A673 (cell line): ENCODE results near the gene ADPRS. TPM values are rescaled to one million over a fixed set of nuclear protein-coding genes. Genes with fewer than 3 reads are reported as not detected.

Experiments used
- BruUV-seq: library from RNA; stranded (reverse); fragments of 400-500 nt; replicated peaks from 2 replicates; lab custom pipeline; 2021; lab: Mats Ljungman, UMichigan
- CTCF ChIA-PET: fragments of 300-600 bp; sonication (Branson Sonifier 250); formaldehyde crosslinking; loops from one replicate; lab custom pipeline; 2022; ENCODE audit warnings: antibody characterized with exemption; lab: Charles Lee
- POLR2A ChIA-PET: fragments of 300-600 bp; sonication (Branson Sonifier 250); formaldehyde crosslinking; loops from one replicate; lab custom pipeline; 2022; ENCODE audit warnings: antibody characterized with exemption; ENCODE audit not compliant: low non-redundant PET; lab: Charles Lee
- DNase-seq: peaks from one replicate; pipeline ENCODE4 v3.0.0-alpha.2; 2015; ENCODE audit warnings: low spot score
- H3K27ac ChIP-seq: fragments of 200-600 bp; sonication (generic); 2 replicates; pipeline ENCODE4 v1.5.1; 2016; ENCODE audit warnings: mixed run types, low read depth, mild to moderate bottlenecking, mixed read lengths, antibody characterized with exemption, low read length; ENCODE audit not compliant: poor library complexity, severe bottlenecking
- H3K27me3 ChIP-seq: fragments of 200-600 bp; sonication (generic); replicated peaks from 2 replicates; pipeline ENCODE4 v1.6.1; 2017; ENCODE audit warnings: mixed run types, low read depth, mild to moderate bottlenecking, mixed read lengths, antibody characterized with exemption, low read length; ENCODE audit not compliant: insufficient read depth, poor library complexity
- H3K36me3 ChIP-seq: fragments of 200-600 bp; sonication (generic); 2 replicates; pipeline ENCODE4 v1.6.1; 2016; ENCODE audit warnings: mixed run types, mild to moderate bottlenecking, mixed read lengths, antibody characterized with exemption, low read length; ENCODE audit not compliant: insufficient read depth, poor library complexity, severe bottlenecking
- H3K4me1 ChIP-seq: fragments of 200-600 bp; sonication (generic); 2 replicates; pipeline ENCODE4 v1.6.1; 2017; ENCODE audit warnings: mixed run types, mild to moderate bottlenecking, mixed read lengths, antibody characterized with exemption, low read length; ENCODE audit not compliant: insufficient read depth, poor library complexity, severe bottlenecking
- H3K4me3 ChIP-seq: fragments of 200-600 bp; sonication (generic); 2 replicates; pipeline ENCODE4 v1.5.1; 2016; ENCODE audit warnings: low read depth, mixed run types, mild to moderate bottlenecking, mixed read lengths, low read length; ENCODE audit not compliant: poor library complexity, severe bottlenecking
- H3K9me3 ChIP-seq: fragments of 200-600 bp; sonication (generic); 2 replicates; pipeline ENCODE4 v1.6.1; 2016; ENCODE audit warnings: mixed run types, low read depth, mild to moderate bottlenecking, mixed read lengths, antibody characterized with exemption, low read length; ENCODE audit not compliant: poor library complexity, severe bottlenecking
- EZH2 ChIP-seq: fragments of 200-600 bp; sonication (generic); IDR thresholded peaks from 2 replicates; pipeline ENCODE4 v1.6.1; 2017; ENCODE audit warnings: borderline replicate concordance, low read depth, mild to moderate bottlenecking, mixed read lengths, antibody characterized with exemption, low read length; ENCODE audit not compliant: poor library complexity, severe bottlenecking
- intact Hi-C: fragments of 100-400 bp; cut with micrococcal nuclease; formaldehyde crosslinking; loops from one replicate; pipeline ENCODE4 v1.10.0; 2022; ENCODE audit not compliant: unreplicated experiment
- total RNA-seq: library from RNA; stranded (reverse); gene quantifications from 2 replicates; pipeline ENCODE4 v1.2.3, GENCODE V29; 2021
- TF ChIP-seq, protein P1 (sequence below): fragments of 300-800, 200-600 bp; sonication (generic); conservative IDR thresholded peaks from 2 replicates; pipeline ENCODE4 v1.5.1; 2017; ENCODE audit warnings: low read depth, mild to moderate bottlenecking, antibody characterized with exemption, low read length, moderate library complexity, mixed read lengths

The ADPRS gene
- total RNA-seq, 1 experiment from 2014 or later: 34.2 TPM

DNA sequence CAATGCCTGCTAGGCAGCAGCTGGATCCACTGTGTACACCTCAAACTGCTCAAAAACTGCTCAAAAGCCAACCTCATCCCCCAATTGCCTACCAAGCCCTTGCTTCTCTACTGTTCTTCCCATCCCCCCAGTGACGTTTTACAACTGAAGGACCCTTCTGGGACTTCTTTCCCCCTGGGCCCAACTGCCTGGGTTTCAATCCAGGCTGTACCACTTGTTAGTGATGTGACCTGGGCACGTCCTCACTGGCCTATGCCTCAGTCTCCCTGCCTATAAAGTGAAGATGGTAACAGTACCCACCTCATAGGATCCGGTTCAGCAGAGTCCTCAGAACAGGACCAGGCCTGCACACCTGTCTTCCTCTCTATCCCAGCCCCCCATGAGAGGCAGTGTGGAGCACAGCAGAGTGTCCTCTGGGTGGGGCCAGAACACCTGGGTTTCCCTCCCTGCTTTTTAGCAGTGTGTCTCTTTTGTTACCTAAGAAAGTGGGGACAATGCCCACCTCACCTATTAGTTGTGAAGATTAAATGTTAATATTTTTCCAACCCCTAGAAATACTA is 6.7 kb upstream of the ADPRS start:
- H3K27me3 ChIP-seq: no peaks in the 10 kb centered on the region
- ChIA-PET CTCF (no interaction called here), POLR2A (no interaction called here)
- no peaks in the 10 kb centered on the region for H3K9me3 ChIP-seq
- H3K4me3 ChIP-seq: no peak overlapping the region
- H3K36me3 ChIP-seq: no peaks in the 10 kb centered on the region
- BruUV-seq: no TSS peak
- H3K4me1 ChIP-seq: no peaks in the 10 kb centered on the region
- intact Hi-C loops: no loop called here
- no peak for TF ChIP-seq EZH2
- TF ChIP-seq, protein P1, sequence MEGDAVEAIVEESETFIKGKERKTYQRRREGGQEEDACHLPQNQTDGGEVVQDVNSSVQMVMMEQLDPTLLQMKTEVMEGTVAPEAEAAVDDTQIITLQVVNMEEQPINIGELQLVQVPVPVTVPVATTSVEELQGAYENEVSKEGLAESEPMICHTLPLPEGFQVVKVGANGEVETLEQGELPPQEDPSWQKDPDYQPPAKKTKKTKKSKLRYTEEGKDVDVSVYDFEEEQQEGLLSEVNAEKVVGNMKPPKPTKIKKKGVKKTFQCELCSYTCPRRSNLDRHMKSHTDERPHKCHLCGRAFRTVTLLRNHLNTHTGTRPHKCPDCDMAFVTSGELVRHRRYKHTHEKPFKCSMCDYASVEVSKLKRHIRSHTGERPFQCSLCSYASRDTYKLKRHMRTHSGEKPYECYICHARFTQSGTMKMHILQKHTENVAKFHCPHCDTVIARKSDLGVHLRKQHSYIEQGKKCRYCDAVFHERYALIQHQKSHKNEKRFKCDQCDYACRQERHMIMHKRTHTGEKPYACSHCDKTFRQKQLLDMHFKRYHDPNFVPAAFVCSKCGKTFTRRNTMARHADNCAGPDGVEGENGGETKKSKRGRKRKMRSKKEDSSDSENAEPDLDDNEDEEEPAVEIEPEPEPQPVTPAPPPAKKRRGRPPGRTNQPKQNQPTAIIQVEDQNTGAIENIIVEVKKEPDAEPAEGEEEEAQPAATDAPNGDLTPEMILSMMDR: no peak
- DNase-seq: no peak
- no peak overlapping the region for H3K27ac ChIP-seq

DNA sequence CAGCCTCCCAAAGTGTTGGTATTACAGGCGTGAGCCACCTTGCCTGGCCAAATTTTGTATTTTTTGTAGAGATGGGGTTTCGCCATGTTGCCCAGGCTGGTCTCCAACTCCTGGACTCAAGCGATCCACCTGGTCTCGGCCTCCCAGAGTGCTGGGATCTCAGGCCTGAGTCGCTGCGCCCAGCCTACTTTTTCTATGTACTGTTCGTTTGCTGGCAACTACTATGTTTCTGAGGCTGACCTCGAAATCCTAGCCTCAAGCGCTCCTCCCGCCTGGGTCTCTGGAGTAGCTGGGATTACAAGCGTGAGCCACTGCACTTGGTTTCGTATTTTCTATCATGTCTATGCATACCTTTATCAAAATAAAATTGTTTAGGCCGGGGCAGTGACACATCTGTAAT is 5.5 kb upstream of the ADPRS start:
- no peak overlapping the region for H3K27ac ChIP-seq
- H3K4me1 ChIP-seq: no peaks in the 10 kb centered on the region
- POLR2A ChIA-PET: no interaction called here
- DNase-seq: no peak
- no peaks in the 10 kb centered on the region for H3K27me3 ChIP-seq
- H3K9me3 ChIP-seq: no peaks in the 10 kb centered on the region
- CTCF ChIA-PET: interaction anchor here (0.5 kb wide), 1 partner anchor 194 kb away, joined by 6 read pairs; no protein-coding TSS in a partner anchor
- intact Hi-C loops: no loop called here
- H3K36me3 ChIP-seq: no peaks in the 10 kb centered on the region
- no TSS peak for BruUV-seq
- no peak for TF ChIP-seq EZH2
- TF ChIP-seq, protein P1: no peak
- H3K4me3 ChIP-seq: no peak overlapping the region

DNA sequence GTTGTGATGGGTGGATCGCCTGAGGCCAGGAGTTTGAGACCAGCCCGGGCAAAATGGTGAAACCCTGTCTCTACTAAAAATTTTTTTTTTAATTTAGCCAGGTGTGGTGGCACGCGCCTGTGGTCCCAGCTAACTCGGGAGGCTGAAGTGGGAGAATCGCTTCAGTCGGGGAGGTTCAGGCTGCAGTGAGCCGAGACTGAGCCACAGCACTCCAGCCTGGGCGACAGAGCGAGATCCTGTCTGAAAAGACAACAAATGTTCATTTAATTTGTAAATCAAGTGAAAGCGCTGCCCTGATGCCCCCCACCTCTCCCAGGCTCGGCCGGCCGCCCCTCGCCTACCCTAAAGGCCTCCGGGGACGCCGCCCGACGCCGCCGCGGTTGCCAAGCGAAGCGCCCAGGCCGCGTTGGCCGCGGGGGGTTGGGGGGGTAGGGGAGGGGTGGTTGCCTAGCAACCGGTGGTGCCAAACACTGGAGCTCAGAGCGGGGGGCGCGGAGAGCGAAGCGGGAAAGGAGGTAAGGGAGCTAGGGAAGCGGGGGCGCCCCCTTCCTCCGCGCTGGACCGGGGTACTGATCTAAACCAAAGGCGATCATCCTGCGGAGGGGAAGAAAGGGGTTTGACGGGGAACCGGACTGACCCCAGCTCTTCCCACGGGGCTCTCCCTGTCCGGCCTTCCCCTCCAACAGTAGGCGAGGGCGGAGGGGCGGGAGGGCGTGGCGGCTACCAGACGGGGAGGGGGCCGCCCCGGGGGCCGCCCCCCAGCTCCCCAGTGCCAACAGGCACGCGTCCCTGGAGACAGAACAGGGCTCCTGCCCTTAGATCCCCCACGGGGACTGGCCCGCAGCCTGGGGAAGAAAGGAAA is 4.8 kb upstream of the ADPRS start, which contains the start of gene TEKT2:
TEKT2 (plus strand) TSS at position 460 of the 862 bp plus-strand sequence. CDS start 828 bp downstream, outside the sequence.
- ChIA-PET POLR2A (interaction anchor here (0.6 kb wide), 1 partner anchor 380 kb away, joined by 4 read pairs; the partner anchor contains the start of gene MRPS15), CTCF (interaction anchor here (0.5 kb wide), 1 partner anchor 194 kb away, joined by 6 read pairs; no protein-coding TSS in a partner anchor)
- TF ChIP-seq, protein P1: no peak
- TF ChIP-seq EZH2: no peak
- H3K27ac ChIP-seq: peak within 1 kb of the TSS; percentile 64
- DNase-seq: peak; percentile 84
- peak within 1 kb of the TSS; percentile 57 for H3K4me3 ChIP-seq
- H3K27me3 ChIP-seq: no peaks in the 10 kb centered on the region
- no peaks in the 10 kb centered on the region for H3K9me3 ChIP-seq
- H3K36me3 ChIP-seq: no peaks in the 10 kb centered on the region
- no TSS peak for BruUV-seq
- no peaks in the 10 kb centered on the region for H3K4me1 ChIP-seq
- intact Hi-C loops: no loop called here
